SW480 (cell line): Measurements from ENCODE around the gene TCF15.

Experiments used
- DNase-seq: peaks from one replicate; pipeline ENCODE4 v3.0.0-alpha.2; 2016; ENCODE audit warnings: low spot score

Gene TCF15

GRCh38 chr20:611047-611842 is 1.1 kb upstream of the TCF15 start:
- DNase-seq, result no peak

GRCh38 chr20:609371-609964 is 641 bp downstream of the TCF15 start:
- DNase-seq, result no peak

GRCh38 chr20:608970-609369 is 1.1 kb downstream of the TCF15 start:
- DNase-seq, result no peak

GRCh38 chr20:607476-607875 is 2.6 kb downstream of the TCF15 start:
- no peak for DNase-seq

DNA sequence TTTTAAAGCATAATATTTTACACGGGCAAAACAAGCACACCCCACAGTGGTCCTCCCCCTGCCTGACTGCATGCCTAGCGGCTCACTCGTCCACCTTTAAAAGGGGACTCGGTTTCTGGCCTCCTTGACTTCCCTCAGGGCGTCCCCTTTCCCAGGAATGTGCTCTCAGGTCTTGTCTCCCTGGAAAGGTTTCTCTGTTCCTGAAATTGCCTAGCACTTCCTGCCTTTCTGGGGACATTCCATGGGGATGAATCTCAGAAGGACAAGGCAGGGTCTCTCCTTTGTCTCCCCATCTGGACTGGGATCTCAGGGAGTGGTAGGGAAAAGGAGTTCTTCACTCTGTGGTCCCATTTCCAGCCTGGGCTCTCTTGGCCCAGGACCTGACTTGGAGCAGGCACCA is 4.9 kb downstream of the TCF15 start:
- DNase-seq, result peak; percentile 18

DNA sequence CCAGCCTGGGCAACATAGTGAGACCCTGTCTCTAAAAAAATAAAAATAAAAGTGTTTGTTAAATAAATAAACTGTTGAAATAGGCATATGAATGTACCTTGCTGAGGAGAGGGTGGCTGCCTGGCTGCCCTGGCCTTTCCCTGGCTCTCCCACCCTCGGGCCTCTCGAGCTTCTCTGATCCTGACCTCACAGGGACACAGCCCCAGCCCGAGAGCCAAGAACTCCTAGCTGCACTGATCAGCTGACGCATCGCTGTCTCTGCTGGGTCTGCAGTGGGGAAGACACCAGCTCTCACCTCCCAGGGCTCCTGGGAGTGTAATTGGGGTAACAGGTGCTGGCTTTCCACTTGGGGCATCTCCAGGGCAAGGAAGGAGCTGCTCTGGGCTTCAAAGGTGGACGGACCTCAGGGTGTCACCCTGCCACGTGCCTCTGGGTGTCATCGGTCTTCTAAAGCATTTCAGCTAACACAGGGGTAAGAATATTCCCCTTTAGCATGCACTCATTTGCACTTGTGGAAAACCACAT is 6.9 kb downstream of the TCF15 start:
- DNase-seq, result peak; percentile 18

- DNase-seq, result no peak
Measured at GRCh38 chr20:602111-602970, 7.8 kb downstream of the TCF15 start.

GRCh38 chr20:600736-601135 is 9.4 kb downstream of the TCF15 start:
- DNase-seq, result no peak

DNA sequence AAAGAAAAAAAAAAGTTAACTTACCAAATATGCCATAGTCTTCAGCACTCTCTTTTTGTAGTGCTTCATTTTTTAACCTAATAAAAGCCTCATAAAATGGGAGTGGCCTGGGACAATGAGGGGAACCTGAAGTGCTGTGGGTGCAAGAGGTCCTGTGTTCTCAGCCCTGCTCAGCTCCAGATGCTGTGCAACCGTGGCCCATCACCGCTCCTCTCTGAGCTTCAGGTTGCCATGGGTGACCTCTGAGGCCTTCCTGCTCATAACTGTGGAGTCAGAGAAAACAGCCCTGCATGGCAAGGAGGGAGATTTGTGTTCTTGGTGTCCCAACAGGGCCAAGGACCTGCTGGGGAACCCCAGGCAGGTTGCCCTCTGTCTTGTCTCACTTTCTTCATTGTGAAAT is 10.0 kb downstream of the TCF15 start:
- DNase-seq, result no peak

DNA sequence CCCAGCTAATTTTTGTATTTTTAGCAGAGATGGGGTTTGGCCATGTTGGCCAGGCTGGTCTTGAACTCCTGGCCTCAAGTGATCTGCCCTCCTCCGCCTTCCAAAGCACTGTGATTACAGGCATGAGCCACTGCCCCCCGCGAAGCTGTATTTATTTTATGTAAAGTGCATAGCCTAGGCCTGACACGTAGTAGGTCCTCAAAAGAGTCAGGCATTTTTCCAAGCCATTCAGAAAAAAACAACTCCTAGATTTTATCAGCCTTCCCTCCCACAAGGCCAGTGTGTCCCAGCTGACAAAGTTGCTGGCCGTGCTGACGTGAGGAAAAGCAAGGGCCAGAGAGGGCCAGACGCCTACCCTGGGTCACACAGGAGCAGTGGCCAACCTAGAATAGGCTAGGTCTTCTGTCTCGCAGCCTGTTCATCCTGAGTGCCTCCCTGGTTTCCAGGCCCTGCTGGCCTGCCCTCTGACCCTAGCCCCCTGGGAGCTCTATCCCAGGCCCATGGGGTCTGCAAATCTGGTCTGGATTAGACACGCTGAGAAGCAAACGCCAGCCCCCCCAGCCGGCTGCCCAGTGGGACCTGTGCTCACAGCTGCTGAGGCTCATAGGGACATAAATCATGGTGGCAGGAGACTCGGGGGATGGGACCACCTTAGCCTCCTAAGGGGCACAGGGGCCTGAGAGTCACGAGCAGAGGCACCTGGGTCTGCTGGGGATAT is 11.8 kb downstream of the TCF15 start:
- DNase-seq, result no peak

DNA sequence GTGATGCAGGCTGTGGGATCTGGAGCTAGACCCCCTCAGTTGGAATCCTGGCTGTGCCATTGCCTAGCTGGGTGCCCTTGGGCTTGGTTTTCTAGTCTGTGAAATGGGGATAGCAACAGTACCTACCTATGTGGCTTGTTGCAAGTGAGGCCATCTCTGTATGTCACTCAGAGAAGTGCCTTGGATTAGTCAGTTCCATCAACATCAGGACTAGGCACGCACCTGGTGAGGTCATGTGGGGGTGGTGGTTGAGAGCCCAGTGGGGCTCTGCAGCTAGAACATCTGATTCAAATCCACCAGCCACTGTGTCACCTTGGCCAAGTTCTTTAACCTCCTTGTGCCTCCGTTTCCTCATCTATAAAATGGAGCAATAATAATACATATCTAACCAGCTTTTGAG is 12.5 kb downstream of the TCF15 start:
- no peak for DNase-seq

- no peak for DNase-seq
Measured at GRCh38 chr20:595330-596308, 14.5 kb downstream of the TCF15 start.

DNA sequence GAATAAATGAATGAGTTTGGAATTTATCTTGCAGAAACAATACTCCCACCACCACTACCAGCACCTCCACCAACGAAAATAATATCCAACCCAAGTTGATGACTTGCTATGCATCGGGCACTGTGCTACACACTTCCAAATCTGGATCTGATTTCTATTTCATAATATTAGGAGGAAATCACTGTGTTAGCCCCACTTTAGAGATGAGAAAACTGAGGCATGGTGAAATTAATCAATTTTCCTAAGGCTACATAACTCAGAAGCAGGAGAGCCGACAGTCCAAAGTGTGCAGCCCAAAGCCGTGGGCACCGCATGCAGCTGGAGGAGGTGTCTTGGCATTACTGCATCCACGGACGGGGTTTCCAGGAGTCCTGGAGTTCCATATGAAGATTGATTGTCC is 17.6 kb downstream of the TCF15 start:
- no peak for DNase-seq

DNA sequence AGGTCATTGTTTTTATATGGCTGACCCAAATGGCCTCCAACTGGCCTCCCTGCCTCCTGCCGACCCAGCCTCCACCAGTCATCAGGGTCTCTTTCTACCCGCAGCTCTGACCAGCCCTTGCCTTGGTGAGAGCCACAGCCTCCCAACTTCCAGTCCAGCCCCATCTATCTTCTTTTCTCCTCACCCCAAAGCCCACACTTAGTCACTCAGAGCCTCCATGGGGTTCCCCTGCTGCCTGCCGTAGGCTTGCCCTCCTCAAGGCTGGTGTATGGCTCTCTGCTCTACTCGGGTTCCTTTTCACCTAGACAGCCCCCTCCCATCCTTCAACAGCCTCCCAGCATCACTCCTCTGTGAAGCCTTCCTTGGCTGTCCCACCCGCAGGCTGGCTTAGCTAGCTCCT is 18.2 kb downstream of the TCF15 start:
- DNase-seq, result no peak

GRCh38 chr20:588932-589672 is 21.0 kb downstream of the TCF15 start:
- DNase-seq, result no peak

- DNase-seq, result no peak
Measured at GRCh38 chr20:588476-588875, 21.6 kb downstream of the TCF15 start.

DNA sequence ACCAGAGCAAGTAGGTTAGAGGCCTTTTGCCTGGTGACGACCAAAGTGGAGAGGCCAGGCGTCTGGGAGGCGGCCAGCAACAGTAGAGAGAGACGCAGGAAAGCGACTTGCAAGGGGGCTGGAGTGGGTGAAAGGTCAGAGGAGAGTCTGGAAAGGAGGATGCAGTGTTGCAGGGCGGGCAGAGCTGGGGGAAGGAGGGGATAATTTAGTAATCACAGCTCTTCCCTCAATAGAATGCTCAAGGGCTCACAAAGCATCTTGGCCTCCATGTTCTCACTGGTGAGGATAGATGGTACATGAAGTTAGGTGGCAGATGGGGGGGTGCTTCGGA is 25.2 kb downstream of the TCF15 start:
- DNase-seq, result no peak

DNA sequence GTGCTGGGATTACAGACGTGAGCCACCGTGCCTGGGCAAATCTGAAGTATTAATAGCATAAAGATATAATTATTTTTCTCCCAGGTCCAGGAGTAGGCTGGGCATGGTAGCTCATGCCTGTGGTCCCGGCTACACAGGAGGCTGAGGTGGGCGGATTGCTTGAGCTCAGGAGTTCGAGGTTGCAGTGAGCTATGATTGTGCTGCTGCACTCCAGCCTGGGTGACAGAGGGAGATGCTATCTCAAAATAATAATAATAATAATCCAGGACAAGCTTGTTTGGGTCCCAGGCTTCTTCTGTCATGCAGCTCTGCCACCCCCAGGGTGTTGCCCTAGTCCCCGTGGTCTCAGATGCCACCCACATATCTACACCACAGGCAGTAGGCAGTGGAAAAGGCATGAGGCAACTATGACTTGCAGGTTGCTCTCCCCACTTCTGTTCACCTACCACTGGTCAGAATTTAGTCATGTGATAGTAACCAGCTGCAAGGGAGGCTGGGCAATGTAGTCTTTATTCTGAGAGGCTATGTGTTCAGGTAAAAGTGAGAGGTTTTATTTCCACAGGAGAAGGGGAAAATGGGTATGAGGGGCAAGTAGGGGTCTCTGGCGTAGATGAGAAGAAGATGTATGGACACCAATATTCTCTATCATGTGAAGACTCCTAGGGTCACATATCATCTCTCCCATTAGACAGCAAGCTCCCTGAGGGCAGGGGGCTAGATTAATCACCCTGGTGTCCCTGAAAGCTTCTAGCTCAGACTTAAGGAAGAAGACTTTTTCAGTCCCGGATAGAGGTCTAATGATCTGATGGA is 25.7 kb downstream of the TCF15 start:
- DNase-seq, result peak; percentile 70

DNA sequence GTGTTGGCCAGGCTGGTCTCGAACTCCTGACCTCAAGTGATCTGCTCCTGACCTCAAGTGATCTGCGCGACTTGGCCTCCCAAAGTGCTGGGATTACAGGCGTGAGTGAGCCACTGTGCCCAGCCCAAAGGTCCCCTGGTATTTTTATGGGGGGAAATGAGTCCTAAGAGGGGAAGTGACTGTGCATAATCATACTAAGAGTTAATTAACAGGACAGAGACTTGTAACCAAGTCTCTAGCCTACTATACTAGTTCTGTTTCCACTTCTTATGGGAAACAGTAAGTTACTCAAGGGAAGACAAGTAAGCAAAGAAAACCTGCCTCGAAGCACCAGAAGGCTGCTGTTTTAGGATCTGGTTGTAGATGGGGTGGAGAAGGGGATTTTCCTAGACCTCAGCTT is 27.9 kb downstream of the TCF15 start:
- no peak for DNase-seq
